ENCODE data around the gene SOX30. TPM values are rescaled to one million over a fixed set of nuclear protein-coding genes. Genes with fewer than 3 reads are reported as not detected.

SOX30 gene
- total RNA-seq, 6 experiments from 2014 or later: 0.09 to 0.19 (median 0.12) TPM; not detected in 2

DNA sequence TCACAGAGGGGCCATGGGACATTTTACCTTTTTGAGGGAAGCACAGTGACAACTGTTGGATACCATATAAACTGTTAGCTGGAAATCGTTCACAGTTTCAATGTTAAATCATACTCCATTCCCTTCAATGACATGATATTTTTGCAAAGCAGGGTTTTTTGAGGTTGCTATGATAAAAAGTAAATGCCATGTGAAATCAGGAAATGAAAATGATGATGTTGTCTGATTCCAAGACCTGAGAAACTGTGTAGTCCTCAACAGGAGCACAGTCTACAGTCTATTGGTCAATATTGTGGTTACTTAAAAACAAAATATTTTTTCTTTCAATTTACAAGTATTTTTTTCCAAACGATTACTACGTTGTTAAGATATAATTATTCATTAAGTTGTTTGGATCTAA lies 52.7 kb downstream of the SOX30 start:
- TF ChIP-seq, protein P1, sequence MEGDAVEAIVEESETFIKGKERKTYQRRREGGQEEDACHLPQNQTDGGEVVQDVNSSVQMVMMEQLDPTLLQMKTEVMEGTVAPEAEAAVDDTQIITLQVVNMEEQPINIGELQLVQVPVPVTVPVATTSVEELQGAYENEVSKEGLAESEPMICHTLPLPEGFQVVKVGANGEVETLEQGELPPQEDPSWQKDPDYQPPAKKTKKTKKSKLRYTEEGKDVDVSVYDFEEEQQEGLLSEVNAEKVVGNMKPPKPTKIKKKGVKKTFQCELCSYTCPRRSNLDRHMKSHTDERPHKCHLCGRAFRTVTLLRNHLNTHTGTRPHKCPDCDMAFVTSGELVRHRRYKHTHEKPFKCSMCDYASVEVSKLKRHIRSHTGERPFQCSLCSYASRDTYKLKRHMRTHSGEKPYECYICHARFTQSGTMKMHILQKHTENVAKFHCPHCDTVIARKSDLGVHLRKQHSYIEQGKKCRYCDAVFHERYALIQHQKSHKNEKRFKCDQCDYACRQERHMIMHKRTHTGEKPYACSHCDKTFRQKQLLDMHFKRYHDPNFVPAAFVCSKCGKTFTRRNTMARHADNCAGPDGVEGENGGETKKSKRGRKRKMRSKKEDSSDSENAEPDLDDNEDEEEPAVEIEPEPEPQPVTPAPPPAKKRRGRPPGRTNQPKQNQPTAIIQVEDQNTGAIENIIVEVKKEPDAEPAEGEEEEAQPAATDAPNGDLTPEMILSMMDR (IDR thresholded peaks at IDR 0.05): no peak
- Mint-ChIP-seq H3K4me3 (no peak overlapping the region), H3K27me3 (ENCODE audit: insufficient read depth) (no peaks in the 10 kb centered on the region; the same call in 1 of the 2 replicates), H3K27ac (no peak overlapping the region), H3K4me1 (ENCODE audit: low read depth) (peaks cover 58% of the 10 kb centered on the region), H3K9me3 (no peaks in the 10 kb centered on the region), H3K36me3 (ENCODE audit: low read depth) (no peaks in the 10 kb centered on the region)
- no peak for DNase-seq

DNA sequence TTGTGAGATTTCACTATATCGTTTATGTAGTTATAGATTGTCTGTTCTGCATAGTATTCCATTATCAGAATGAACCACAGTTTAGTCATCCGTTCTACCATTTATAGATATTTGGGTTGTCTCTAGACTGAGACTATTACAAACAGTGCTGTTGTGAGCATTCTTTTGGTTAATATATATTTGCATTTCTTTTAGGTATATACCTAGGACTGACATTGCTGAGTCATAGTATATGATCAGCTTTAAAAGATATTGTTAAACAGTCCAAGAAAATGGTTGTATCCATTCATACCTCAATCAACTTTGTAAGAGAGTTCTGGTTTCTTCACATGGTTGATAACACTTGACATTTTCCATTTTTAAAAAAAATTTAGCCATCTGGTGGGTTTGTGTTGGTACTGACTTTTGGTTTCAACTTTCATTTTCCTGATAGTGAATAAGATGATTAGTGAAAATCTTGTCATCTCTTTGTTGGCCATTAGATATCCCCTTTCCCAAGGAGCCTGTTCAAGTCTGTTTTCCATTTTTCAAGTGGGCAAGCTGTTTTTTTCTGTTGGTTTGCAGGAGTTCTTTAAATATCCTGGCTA lies 53.8 kb downstream of the SOX30 start:
- H3K36me3 Mint-ChIP-seq (ENCODE audit: low read depth): no peaks in the 10 kb centered on the region
- TF ChIP-seq, protein P1 (IDR thresholded peaks at IDR 0.05): no peak
- DNase-seq: no peak

DNA sequence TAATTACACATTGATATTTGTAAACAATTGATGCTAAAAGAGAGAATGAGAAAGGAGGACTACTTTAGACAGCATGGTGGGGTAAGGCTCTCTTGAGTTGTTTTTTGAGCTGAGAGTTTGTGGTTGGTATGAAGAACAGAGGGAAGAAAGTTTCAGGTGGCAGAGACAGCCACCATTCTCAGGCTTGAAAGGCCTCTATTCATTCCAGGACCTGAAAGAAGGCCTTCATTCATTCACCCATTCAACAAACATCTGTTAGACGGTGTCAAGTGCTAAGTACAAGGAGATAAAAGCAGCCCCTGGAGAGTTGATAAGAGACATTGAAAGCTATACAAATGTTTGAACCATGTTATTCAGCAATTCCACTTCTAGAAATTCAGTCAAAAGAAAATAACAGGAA lies 55.0 kb downstream of the SOX30 start:
- TF ChIP-seq, protein P1 (IDR thresholded peaks at IDR 0.05): no peak
- Mint-ChIP-seq H3K9me3 (no peaks in the 10 kb centered on the region), H3K4me3 (no peak overlapping the region), H3K4me1 (ENCODE audit: low read depth) (peaks cover 58% of the 10 kb centered on the region), H3K27ac (no peak overlapping the region), H3K36me3 (ENCODE audit: low read depth) (no peaks in the 10 kb centered on the region), H3K27me3 (ENCODE audit: insufficient read depth) (no peaks in the 10 kb centered on the region; the same call in 1 of the 2 replicates)
- DNase-seq: no peak

More for the DNA sequence above, 53.8 kb downstream of the SOX30 start:
- Mint-ChIP-seq H3K9me3 (no peaks in the 10 kb centered on the region), H3K27ac (no peak overlapping the region), H3K4me1 (ENCODE audit: low read depth) (peaks cover 58% of the 10 kb centered on the region), H3K27me3 (ENCODE audit: insufficient read depth) (no peaks in the 10 kb centered on the region; the same call in 1 of the 2 replicates), H3K4me3 (no peak overlapping the region)

DNA sequence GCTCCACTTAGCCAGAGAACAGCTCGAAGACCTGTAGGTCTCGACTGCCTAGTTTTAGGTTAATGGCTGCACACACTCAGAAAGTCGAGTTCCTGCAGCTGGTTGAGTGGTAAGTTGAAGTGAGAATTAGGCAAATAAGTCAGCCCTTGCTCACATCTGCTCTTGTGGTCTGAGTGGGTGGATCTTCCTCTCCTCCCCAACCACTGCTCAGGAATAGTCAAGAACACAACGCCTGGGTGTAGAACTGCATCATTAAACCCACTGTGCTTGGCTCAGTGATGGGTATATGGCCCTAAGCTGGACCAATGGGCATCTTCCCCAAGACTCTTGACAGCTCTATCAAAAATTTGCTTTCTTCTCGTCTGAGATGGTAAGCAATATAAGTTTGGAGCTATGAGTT lies 55.8 kb downstream of the SOX30 start:
- Mint-ChIP-seq H3K27ac (no peak overlapping the region), H3K4me1 (ENCODE audit: low read depth) (peaks cover 59% of the 10 kb centered on the region), H3K27me3 (ENCODE audit: insufficient read depth) (no peaks in the 10 kb centered on the region; the same call in 1 of the 2 replicates), H3K36me3 (ENCODE audit: low read depth) (peaks cover 7% of the 10 kb centered on the region; the same call in 1 of the 2 replicates), H3K4me3 (no peak overlapping the region), H3K9me3 (no peaks in the 10 kb centered on the region)
- TF ChIP-seq, protein P1 (IDR thresholded peaks at IDR 0.05): no peak
- DNase-seq: no peak

DNA sequence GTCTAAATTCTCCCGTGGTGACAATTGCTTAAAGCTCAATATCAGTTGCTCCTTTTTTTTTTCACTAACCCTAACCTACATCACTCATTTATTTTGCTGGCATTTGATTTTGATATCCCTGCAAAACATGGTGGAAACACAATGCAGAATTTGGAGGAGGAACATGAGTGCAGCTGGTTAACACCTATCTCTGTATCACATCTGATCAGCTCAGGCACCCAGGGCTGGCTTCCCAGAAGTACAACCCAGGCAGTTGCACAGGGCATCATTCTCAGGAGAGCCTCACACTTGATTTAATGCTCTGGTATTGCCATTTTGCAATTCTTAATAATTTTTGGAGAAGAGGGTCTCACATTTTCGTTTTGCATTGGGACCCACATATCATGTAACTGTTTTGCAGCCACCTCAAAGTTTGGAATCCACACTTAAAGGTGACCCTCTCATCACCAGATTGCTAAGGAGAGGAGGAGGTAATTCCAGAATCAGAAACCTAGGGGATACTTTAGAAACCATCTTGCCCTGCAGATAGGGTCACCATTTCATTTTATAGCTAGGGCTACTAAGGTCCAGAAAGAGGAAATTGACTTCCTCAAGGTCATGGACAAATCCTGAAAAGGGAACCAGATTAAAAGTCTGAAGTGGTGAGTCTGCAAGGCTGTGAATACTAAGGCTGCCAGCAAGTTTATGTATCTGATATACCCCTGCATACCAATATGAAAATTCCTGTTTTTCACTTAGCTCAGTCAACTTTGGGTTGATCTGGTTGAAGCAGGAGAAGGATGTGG lies 57.4 kb downstream of the SOX30 start:
- no peaks in the 10 kb centered on the region; the same call in 1 of the 2 replicates for H3K27me3 Mint-ChIP-seq (ENCODE audit: insufficient read depth)
- H3K9me3 Mint-ChIP-seq: no peaks in the 10 kb centered on the region
- TF ChIP-seq, protein P1 (IDR thresholded peaks at IDR 0.05): no peak
- H3K4me1 Mint-ChIP-seq (ENCODE audit: low read depth): peaks cover 66% of the 10 kb centered on the region
- no peak overlapping the region for H3K4me3 Mint-ChIP-seq
- H3K36me3 Mint-ChIP-seq (ENCODE audit: low read depth): peaks cover 7% of the 10 kb centered on the region; the same call in 1 of the 2 replicates
- no peak for DNase-seq
- H3K27ac Mint-ChIP-seq: no peak overlapping the region
